NCI-H2227 (cell line): ENCODE data around the gene R3HDM2.

Experiments used
- DNase-seq: peaks from one replicate; lab custom pipeline; 2025; ENCODE audit not compliant: unreplicated experiment; lab: John Stamatoyannopoulos, UW

R3HDM2 gene

GRCh38 chr12:57243521-57244311 lies 187.1 kb downstream of the R3HDM2 start:
- peak; percentile 78 for DNase-seq

DNA sequence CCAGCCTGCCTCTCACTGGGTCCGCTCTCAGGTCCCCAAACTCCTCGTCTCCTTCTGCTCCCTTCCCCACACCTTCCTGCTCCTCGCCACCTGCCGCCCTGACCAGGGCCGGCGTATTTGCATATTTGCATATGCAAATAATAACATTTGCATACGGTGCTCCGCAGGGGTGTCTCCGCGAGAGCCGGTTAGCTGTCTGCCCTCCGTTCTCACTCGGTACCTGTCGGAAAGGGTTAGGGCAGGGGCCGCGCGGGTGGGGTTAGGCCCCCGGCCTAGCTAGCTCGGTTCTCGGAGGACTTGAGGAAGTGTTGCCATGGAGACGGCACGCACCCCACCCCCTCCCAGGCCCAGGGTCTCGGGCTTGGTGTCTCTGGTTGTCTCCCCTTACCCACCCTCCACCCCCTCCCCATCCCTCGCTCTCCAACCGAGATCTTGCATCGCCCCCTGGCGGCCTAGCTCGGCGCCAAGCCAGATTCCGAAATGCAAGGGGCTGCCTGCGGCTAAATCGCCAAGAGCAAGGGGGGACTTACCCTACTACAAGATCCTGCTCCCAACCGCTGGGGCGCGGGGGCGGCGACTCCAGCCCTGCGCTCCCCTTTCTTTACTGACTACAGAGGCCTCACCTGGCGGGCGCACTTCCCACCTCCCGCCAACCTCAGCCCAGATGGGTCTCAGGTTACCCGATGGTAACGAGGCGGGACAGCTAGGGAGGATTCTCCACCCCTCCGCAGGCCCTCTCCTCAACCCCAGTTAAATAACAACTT lies 188.0 kb downstream of the R3HDM2 start:
- DNase-seq: peak; percentile 82

DNA sequence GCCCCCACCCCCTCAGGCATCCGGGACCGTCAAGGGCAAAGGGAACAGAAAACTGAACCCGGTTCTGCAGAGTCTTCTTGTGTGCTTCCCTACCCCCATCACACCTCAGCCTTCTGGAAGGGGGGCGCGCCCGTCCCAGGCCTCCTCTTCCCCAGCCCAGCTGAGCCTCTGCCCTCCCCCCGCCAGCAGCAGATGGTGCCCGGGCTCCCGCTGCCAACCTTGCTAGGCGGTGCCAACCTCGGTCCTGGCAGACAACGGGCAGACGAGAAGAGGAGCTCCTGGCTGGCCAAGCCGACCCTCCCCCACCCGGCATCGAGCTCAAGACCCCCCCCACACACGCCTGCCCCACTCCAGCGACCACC lies 188.5 kb downstream of the R3HDM2 start:
- peak; percentile 12 for DNase-seq

DNA sequence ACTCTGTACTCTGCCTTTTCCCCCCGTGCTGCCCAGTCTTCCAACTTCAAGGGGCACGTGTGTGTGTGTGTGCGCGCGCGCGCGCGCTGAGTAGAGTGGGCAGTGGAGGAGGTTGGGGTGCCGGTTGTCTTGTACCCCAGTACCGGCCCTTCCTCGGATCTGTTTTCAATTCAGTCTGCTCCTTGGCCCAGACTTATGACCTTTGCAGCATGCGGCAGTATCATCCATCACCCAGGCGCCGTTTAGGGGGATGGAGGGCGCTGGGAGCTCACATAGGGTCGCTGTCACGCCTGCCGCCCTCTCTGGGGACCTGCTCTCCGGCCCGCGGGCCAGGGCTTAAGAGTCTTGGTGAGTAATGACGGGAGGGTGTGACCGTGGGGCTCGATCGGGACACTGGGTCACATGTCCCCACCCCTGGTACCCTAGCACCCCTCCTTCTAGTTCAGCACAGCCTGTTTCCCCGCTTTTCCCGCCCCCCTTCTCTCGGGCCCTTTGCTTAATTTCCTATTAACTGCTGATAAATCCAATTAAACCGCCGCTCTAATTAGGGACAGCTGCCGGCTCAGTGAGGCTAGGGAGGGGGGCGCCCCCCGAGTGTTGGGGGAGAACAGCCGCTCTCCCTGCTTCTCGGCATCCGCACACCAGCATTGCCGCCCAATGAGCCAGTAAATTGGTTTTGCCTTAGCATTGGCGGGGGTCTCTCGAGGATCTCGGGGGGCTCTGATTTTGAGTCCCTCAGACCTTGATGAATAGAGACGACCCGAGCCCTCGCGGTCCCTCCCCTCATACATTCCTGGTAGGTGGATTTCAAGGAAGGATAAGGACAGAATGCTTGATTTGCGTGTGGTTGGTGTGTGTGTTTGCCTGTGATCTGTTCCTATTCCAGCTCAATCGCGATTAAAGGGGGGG lies 189.2 kb downstream of the R3HDM2 start:
- no peak for DNase-seq

DNA sequence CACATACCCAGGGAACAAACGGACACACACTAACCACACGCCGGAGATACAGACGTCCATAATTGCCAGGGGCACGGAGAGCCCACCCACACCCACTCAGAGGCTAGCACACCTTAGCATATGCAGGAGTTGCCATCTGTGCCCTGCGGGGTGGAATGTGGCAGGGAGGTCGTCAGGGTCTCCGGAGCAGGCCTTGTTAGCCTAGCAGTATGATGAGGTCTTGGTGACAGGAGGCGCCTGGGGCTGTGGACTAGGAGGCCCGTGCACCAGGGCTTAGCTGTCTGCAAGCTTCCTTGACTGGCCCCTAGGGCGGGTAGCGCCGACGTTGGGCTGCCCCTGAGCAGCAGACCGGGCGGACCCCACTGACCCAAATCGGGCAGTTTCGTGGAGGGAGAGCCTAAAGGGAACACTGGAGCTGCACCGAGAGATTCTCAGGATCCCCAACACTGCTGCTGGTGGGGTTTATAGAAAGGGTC lies 189.9 kb downstream of the R3HDM2 start:
- DNase-seq: no peak

DNA sequence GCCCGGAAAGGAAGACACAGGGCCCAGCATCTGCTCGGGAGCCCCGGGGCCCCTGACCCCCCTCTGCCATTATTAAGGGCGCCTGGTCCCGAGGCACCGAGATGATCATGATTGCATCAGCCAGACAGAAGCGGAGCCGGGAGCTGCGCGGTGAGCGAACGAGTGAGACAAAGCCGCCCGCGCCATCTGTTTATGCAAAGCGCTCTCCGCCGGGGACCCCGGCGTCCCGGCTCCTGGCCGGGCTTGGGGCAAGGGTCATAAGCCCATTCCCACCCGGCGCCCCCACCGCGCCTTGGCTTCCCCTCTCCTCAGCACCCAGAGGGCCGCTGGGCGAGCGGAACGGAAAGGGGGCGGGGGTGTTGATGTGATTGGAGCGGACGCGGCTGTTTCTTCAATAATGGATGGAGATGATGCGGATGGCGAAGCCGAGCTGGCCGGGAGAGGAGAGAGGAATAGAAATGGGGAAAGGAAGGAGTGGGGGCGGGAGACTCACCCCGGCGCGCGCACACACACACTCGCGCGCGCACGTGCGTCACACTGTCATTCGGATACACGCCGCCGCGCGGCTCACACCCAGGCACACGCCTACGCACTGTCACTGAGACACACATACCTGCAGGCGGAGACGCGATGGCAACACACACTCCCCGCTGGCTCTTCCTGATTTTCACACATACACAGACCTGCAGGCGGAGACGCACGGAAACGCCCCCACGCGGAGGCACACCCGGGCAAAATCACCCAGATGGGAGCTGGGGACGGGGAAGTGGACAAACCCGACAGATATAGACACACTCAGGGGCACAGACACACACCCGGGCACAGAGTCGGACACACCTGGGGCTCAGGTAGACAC lies 190.5 kb downstream of the R3HDM2 start:
- peak; percentile 51 for DNase-seq

- no peak for DNase-seq
These were observed 191.2 kb downstream of the R3HDM2 start for GRCh38 chr12:57239587-57240065.

DNA sequence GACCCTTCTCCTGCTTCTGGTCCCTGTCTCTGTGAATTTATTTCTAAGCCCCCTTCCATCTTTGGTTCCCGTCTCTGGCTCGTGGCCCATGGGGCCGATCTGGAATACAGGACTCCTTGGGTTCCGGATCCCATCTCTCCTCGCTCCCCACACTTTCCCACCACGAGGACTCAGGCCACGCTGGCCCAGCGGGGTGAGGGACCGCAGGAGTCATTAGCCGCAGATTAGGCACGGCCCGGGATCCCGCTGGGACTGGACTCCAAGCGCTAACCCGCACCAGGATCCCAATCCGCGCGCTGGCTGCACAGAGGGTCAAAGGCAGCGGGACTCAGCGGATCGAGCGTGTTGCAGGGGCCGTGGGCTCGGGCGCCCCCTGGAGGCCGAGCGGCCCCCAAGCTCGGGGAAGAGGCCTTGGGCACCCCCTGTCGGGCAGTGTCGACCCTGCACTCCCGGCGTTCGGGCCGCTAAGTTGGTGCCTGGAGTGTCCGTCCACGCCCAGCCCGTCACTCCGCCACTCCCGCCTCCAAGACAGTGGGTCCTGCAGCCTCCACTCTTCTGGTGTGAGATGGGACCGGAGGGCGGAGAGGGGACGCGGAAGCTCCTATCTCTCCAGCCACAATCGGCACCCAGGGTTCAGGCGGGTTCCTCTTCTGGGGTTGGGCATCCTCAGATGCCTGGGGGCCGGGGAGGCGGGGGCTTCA lies 191.8 kb downstream of the R3HDM2 start:
- peak; percentile 84 for DNase-seq

DNA sequence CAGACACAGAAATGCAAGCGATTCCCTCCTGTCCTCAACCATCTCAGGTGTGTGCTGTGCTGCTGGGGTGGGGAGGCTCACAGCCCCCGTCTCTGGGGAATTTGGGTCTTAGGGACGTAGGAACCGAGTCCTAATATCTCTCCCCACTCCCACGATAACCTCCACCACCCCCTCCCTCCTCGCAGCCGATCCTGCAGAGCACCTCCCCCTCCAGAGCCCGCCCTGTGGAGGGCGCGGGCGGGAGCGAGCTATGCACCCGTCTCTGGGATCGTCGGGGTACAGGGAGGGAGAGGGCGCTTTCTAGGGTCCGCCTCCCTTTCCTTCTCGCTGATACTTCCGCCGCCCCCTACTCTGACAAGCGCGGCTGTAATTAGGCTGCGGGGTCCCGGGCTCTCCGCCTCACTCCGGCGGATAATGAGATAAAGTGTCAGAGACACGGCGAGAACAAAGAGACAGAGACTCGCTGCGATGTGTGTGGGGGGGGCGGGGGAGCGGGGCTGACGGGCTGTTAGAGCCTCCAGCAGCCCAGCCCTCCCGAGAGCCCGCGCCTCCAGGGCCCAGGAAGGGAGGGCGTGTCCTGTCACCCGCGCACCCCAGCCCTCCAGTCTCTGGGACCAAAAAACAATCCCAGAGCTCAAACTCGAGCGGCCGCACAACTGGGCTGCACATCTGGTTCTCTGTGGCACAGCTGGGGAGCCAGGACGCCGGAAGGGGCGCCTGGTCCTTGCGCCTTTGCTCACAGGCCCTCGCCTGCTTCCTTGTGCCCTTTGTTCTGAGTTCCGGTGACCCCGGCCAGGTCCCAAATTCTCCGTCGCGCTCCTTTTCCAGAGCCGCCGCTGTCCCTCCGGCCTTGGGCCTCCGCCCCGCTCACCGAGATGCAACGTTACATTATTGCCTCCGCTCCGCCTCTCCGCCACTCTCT lies 192.7 kb downstream of the R3HDM2 start:
- peak; percentile 36 for DNase-seq

DNA sequence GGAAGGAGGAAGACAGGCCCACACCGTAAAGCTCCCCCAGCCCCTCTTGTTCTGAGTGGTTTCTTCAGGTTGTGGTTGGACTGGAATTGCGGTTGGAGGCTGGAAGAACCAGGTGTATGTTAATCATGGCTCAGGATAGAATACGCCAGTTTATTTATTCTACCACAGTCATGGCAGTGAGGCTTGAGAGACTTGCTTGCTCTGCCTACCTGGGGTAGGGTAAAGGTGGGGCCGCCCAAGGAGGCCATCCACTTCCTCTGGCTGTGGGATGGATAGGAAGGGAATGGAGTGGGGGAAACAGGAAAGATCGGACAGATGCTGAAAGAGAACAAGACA lies 193.3 kb downstream of the R3HDM2 start:
- no peak for DNase-seq

GRCh38 chr12:57236925-57237595 lies 193.8 kb downstream of the R3HDM2 start:
- no peak for DNase-seq

GRCh38 chr12:57236201-57236924 lies 194.5 kb downstream of the R3HDM2 start:
- DNase-seq: no peak

DNA sequence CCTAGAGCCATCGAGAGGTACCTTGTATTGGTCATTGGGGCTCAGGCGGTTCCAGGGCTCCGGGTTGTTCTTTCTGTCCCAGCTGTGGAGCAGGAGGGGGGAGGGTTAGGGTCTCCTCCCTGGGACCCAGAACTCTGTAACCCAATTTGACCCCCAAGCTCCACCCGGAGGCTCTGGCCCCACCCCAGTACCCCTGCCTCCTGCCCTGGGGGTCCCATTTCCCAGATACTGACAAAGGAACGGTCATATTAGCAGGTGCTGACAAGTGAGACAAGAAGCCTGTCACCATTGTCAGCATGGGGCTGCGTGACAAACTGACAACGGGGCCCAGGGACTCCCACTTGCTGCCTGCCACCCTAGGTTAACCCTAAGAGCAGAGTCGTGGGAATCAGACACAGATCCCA lies 195.1 kb downstream of the R3HDM2 start:
- DNase-seq: no peak

DNA sequence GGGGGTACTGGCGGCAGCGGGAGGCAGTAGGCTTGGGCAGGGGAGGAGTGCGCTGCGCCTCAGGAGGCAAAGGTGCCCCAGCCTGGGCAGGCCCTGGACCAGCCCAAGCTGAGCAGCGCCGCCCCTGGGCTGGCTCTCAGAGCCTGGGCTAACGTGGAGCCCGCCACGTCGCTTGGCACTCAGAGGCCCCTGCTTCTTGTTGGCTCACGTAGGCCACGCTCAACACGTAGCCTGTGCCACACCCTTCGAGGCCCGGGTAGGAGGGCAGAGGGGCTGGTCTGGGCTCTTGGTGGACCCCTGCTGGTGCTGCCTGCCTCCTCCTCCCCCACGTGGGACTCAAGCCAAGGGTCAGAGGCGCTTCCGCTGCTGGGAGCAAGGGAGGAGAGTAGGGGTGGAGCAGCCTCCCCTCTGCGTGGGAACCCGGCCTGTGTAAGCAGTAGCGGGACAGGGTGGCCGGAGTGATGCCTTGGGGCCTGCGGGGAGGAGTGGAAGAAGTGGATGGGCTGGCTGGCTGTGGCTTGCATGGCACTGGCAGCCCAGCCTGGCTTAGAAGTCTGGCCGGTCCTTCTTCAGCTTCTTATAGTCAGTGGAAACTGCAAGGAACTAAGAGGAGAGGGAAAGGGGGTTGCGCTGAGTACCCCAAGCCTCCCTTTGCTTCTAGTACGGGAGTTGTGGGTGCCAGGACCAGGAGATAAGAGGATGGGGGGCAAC lies 195.7 kb downstream of the R3HDM2 start:
- DNase-seq: peak; percentile 20

GRCh38 chr12:57234571-57235016 lies 196.2 kb downstream of the R3HDM2 start:
- DNase-seq: no peak

DNA sequence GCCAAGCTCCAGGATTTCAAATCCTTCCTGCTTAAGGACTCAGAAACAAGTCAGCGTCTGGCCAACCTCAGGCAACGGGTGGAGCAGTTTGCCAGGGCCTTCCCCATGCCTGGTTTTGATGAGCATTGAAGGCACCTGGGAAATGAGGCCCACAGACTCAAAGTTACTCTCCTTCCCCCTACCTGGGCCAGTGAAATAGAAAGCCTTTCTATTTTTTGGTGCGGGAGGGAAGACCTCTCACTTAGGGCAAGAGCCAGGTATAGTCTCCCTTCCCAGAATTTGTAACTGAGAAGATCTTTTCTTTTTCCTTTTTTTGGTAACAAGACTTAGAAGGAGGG lies 196.6 kb downstream of the R3HDM2 start:
- no peak for DNase-seq
